ENCODE data around the gene TUBB2A. TPM values are rescaled to one million over a fixed set of nuclear protein-coding genes. Genes with fewer than 3 reads are reported as not detected.
A peak's percentile ranks its signal among the peaks of the same experiment; 100 is the strongest.

Gene TUBB2A
- polyA plus RNA-seq, 10 donors = 63.0 to 105 (median 69.5) TPM

- DNase-seq = peak in 2 of 3 donors; percentile 28 to 31
Measured at GRCh38 chr6:3128356-3129108, 28.8 kb downstream of the TUBB2A start.

GRCh38 chr6:3125815-3126214 lies 31.5 kb downstream of the TUBB2A start:
- no peak for DNase-seq

- DNase-seq = no peak
Measured at GRCh38 chr6:3124667-3125066, 32.7 kb downstream of the TUBB2A start.

DNA sequence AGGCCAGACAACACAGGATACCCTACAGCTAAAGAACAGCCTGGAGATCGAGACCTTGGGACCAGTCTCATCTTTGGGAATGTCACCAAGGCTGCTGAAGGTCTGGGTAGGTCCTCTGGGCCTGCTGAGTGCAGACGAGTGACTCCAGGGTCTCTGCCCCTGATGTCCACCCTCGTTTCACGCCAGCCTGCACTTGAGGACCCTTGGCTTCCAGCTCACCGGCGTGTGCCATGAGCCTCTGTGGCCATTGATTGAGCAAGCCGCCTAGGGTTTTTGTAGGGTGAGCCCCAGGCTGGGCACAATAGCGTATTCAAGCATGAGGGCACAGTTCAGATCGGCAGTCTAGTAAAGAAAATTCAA lies 34.5 kb downstream of the TUBB2A start:
- no peak for DNase-seq

DNA sequence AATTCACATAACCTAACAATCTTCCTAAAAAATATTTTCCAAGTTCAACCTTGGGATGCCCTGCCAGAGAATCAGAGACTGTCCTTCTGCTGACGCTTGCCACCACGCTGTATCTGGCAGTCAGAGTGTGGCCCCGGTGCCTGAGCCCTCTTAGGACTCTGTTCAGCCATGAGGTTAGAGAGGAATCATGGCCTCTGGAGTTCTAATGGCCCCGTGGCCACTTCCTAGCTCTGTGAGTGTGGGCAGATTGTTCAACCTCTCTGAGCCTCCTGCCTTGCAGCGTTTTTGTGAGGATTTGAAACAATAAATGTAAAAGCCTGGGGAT lies 36.6 kb downstream of the TUBB2A start:
- DNase-seq = no peak

GRCh38 chr6:3119040-3119723 lies 38.2 kb downstream of the TUBB2A start:
- no peak for DNase-seq

- peak; percentile 94 to 99 (median 97) for DNase-seq
Measured at GRCh38 chr6:3118353-3119039, 38.8 kb downstream of the TUBB2A start, which contains the start of gene BPHL. TSS of gene BPHL (plus strand) at chr6:3118711. CDS start at chr6:3118741, 30 bp downstream.

DNA sequence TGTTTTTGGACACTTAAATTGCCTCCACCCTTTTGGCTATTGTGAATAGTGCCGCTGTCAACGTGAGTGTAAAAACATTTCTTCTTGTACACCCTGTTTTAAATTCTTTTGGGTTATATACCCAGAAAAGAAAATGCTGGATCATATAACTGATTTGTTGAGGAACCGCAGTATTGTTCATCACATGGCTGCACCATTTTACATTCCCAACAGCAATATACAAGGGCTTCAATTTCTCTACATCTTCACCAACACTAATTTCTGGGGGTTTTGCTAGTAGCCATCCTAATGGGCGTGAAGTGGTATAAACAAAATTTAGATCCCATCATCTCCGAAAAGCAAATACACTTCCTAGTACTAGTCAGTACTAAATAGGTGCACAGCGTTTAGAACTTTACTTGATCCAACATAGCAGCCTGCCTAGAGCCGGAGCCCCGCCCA lies 39.4 kb downstream of the TUBB2A start:
- no peak for DNase-seq

GRCh38 chr6:3114377-3114776 lies 43.0 kb downstream of the TUBB2A start:
- no peak for DNase-seq

GRCh38 chr6:3109761-3110160 lies 47.6 kb downstream of the TUBB2A start:
- no peak for DNase-seq

GRCh38 chr6:3108746-3109414 lies 48.5 kb downstream of the TUBB2A start:
- DNase-seq = no peak

Other genes starting within 250 kb of the TUBB2A start
- 10 to 100 TPM; 71.4 to 98.7 (median 74.5) TPM for gene SERPINB6, start 186.0 kb downstream of the TUBB2A start, polyA plus RNA-seq (ENCODE audit: insufficient read length in 10 of 10)
- gene NQO2, start 157.7 kb downstream of the TUBB2A start, polyA plus RNA-seq (ENCODE audit: insufficient read length in 10 of 10) = 10 to 100 TPM; 14.2 to 24.2 (median 16.4) TPM
- 10 to 100 TPM; 10.4 to 16.4 (median 12.4) TPM for gene RIPK1, start 89.0 kb downstream of the TUBB2A start, polyA plus RNA-seq (ENCODE audit: insufficient read length in 10 of 10)
- 10 to 100 TPM; 27.2 to 42.9 (median 35.1) TPM for gene BPHL, start 38.8 kb downstream of the TUBB2A start, polyA plus RNA-seq (ENCODE audit: insufficient read length in 10 of 10)
- gene TUBB2B, start 70.1 kb upstream of the TUBB2A start, polyA plus RNA-seq (ENCODE audit: insufficient read length in 10 of 10) = 10 to 100 TPM; 44.3 to 81.0 (median 60.3) TPM
- gene PSMG4, start 101.4 kb upstream of the TUBB2A start, polyA plus RNA-seq (ENCODE audit: insufficient read length in 10 of 10) = 10 to 100 TPM in 9 of 10 donors, 1 to 10 TPM in 1; 7.9 to 14.9 (median 12.2) TPM